HG03460 (cell line): Measurements from ENCODE around the gene MRGPRX2.

Source experiments
- ATAC-seq: cut with Tn5 transposase; IDR thresholded peaks from one replicate; pipeline ENCODE4 v1.9.1; 2021; ENCODE audit not compliant: unreplicated experiment

MRGPRX2 gene

GRCh38 chr11:19076744-19077589, 16.4 kb upstream of the MRGPRX2 start:
- ATAC-seq, result peak; percentile 62

- ATAC-seq, result no peak
Observed at GRCh38 chr11:19075636-19076035, 15.1 kb upstream of the MRGPRX2 start.

- ATAC-seq, result no peak
Observed at GRCh38 chr11:19073454-19074415, 13.2 kb upstream of the MRGPRX2 start.

- ATAC-seq, result no peak
Observed at GRCh38 chr11:19072464-19072863, 11.9 kb upstream of the MRGPRX2 start.

GRCh38 chr11:19071255-19071654, 10.7 kb upstream of the MRGPRX2 start:
- ATAC-seq, result peak; percentile 96

GRCh38 chr11:19059833-19060232, 684 bp downstream of the MRGPRX2 start:
- ATAC-seq, result no peak

- ATAC-seq, result no peak
Observed at GRCh38 chr11:19055905-19056304, 4.6 kb downstream of the MRGPRX2 start.

GRCh38 chr11:19055016-19055415, 5.5 kb downstream of the MRGPRX2 start:
- ATAC-seq, result no peak

GRCh38 chr11:19053909-19054308, 6.6 kb downstream of the MRGPRX2 start:
- no peak for ATAC-seq

GRCh38 chr11:19050281-19050680, 10.2 kb downstream of the MRGPRX2 start:
- no peak for ATAC-seq

- ATAC-seq, result no peak
Observed at GRCh38 chr11:19049351-19049750, 11.2 kb downstream of the MRGPRX2 start.

- no peak for ATAC-seq
Observed at GRCh38 chr11:19040051-19040450, 20.5 kb downstream of the MRGPRX2 start.

GRCh38 chr11:19039409-19039808, 21.1 kb downstream of the MRGPRX2 start:
- no peak for ATAC-seq

- no peak for ATAC-seq
Observed at GRCh38 chr11:19032990-19033389, 27.5 kb downstream of the MRGPRX2 start.

- no peak for ATAC-seq
Observed at GRCh38 chr11:19027829-19028595, 32.5 kb downstream of the MRGPRX2 start.

- no peak for ATAC-seq
Observed at GRCh38 chr11:19026862-19027261, 33.7 kb downstream of the MRGPRX2 start.

GRCh38 chr11:19025481-19026406, 34.8 kb downstream of the MRGPRX2 start:
- ATAC-seq, result no peak

GRCh38 chr11:19020831-19021230, 39.7 kb downstream of the MRGPRX2 start:
- no peak for ATAC-seq

- no peak for ATAC-seq
Observed at GRCh38 chr11:19018901-19019300, 41.6 kb downstream of the MRGPRX2 start.
